ENCODE data around the gene TMEM121B.

GRCh38 chr22:17086296-17086695 is 34.9 kb downstream of the TMEM121B start:
- TF ChIP-seq CTCF (IDR thresholded peaks at IDR 0.05) (no peak), EP300 (IDR thresholded peaks at IDR 0.05) (no peak)

Data from tibial nerve (tissue), 4 donors.